ENCODE measurements around the gene AGBL4.

DNA sequence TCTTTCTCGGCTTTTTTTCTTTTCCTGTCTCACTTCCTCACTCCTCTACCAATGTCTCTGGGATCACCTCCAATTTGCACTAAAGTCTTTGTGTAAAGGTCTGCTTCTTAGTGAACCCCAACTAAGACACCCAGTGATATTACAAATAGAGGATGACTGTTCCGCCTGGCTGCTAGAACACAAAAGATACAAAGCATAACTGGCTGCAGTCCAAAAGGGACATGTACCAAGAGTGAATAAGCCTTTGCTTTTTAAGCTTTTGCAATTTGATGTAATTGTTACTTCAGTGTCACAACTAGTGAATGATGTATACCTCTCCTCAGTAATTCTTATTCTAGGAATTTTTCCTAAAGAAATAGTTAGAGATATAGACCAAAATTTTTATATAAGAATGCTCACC, 1164.3 kb downstream of the AGBL4 start:
- TF ChIP-seq, protein P1, sequence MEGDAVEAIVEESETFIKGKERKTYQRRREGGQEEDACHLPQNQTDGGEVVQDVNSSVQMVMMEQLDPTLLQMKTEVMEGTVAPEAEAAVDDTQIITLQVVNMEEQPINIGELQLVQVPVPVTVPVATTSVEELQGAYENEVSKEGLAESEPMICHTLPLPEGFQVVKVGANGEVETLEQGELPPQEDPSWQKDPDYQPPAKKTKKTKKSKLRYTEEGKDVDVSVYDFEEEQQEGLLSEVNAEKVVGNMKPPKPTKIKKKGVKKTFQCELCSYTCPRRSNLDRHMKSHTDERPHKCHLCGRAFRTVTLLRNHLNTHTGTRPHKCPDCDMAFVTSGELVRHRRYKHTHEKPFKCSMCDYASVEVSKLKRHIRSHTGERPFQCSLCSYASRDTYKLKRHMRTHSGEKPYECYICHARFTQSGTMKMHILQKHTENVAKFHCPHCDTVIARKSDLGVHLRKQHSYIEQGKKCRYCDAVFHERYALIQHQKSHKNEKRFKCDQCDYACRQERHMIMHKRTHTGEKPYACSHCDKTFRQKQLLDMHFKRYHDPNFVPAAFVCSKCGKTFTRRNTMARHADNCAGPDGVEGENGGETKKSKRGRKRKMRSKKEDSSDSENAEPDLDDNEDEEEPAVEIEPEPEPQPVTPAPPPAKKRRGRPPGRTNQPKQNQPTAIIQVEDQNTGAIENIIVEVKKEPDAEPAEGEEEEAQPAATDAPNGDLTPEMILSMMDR (IDR thresholded peaks at IDR 0.05): no peak
- TF ChIP-seq POLR2A (IDR thresholded peaks at IDR 0.05) (no peak), POLR2AphosphoS5 (IDR thresholded peaks at IDR 0.05) (no peak)

All from breast epithelium (tissue), 3 donors.